ENCODE results near the gene ABO.
A peak's percentile ranks its signal among the peaks of the same experiment; 100 is the strongest.
"Not testable (repeated sequence)": the region's sequence is repeated elsewhere in the genome, so short reads cannot be mapped to it uniquely, and the experiment has no call there.

The ABO gene

DNA sequence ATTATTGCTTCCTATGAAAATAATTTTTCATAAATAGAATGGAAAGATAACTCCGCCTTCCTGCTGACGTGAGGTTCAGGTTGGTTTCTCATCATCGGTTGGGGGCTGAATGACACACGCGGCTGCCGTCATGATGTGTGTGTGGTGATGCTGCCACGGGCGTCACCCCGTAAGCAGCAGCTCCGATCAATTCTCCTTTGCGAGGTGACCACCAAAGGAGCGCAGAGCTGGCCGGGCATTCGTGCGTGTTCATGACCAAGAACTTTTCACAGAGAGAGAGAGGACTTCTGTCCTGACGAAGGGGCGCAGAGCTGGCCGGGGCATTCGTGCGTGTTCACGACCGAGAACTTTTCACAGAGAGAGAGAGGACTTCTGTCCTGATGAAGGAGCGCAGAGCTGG, 30.7 kb upstream of the ABO start:
- H3K36me3 Mint-ChIP-seq (ENCODE audit: low read depth), result no peaks in the 10 kb centered on the region
- H3K4me3 Mint-ChIP-seq, result no peak overlapping the region
- peaks cover 9% of the 10 kb centered on the region for H3K27me3 Mint-ChIP-seq (ENCODE audit: low read depth)
- H3K27ac Mint-ChIP-seq, result no peak overlapping the region
- no peaks in the 10 kb centered on the region for H3K4me1 Mint-ChIP-seq
- TF ChIP-seq, protein P1, sequence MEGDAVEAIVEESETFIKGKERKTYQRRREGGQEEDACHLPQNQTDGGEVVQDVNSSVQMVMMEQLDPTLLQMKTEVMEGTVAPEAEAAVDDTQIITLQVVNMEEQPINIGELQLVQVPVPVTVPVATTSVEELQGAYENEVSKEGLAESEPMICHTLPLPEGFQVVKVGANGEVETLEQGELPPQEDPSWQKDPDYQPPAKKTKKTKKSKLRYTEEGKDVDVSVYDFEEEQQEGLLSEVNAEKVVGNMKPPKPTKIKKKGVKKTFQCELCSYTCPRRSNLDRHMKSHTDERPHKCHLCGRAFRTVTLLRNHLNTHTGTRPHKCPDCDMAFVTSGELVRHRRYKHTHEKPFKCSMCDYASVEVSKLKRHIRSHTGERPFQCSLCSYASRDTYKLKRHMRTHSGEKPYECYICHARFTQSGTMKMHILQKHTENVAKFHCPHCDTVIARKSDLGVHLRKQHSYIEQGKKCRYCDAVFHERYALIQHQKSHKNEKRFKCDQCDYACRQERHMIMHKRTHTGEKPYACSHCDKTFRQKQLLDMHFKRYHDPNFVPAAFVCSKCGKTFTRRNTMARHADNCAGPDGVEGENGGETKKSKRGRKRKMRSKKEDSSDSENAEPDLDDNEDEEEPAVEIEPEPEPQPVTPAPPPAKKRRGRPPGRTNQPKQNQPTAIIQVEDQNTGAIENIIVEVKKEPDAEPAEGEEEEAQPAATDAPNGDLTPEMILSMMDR (IDR thresholded peaks at IDR 0.05; ENCODE audit: unreplicated experiment in 3 of 3), result no peak
- H3K9me3 Mint-ChIP-seq, result peaks cover 9% of the 10 kb centered on the region

DNA sequence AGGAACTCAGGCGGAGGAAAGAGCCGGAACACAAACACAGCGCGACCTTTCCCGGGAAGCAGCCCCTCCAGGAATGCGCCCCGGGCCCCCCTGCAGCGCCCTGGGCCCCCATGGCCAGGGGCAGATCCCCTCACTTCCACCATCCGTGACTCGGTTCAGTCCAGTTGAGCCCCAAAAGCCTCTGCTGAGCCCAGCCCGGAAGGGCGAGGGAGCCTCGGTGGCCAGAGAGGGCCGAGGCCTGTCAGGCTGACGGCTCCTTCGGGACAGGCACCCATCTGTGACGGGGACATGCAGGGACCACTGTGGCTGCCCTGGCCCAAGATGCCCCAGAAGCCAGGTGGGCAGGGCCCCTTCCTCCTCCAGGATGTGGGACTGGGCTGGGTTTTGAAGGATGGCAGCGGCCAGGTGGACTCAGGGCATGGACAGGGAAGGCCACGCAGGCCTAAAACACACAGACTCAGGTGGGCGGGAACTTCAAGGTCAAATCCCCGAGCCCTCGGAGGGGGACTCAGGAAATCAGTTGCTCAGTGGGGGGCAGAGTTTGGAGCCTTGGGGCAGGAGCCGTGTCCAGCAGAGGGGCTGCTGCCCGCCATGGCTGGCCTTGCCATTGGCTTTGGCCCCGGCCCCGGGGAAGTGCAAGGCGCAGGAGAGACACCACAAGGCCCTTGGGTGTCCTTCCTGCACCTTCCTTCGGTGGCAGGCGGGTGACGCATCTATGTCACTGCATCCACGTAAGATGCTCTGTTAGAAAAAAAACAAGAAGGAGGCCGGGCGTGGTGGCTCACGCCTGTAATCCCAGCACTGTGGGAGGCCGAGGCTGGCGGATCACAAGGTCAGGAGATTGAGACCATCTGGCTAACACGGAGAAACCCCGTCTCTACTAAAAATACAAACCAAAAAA, 29.7 kb upstream of the ABO start:
- TF ChIP-seq, protein P1 (IDR thresholded peaks at IDR 0.05; ENCODE audit: unreplicated experiment in 3 of 3), result no peak
- Mint-ChIP-seq H3K27me3 (ENCODE audit: low read depth) (peaks cover 9% of the 10 kb centered on the region), H3K27ac (no peak overlapping the region), H3K4me3 (no peak overlapping the region), H3K4me1 (no peaks in the 10 kb centered on the region), H3K36me3 (ENCODE audit: low read depth) (no peaks in the 10 kb centered on the region), H3K9me3 (peaks cover 6% of the 10 kb centered on the region)

DNA sequence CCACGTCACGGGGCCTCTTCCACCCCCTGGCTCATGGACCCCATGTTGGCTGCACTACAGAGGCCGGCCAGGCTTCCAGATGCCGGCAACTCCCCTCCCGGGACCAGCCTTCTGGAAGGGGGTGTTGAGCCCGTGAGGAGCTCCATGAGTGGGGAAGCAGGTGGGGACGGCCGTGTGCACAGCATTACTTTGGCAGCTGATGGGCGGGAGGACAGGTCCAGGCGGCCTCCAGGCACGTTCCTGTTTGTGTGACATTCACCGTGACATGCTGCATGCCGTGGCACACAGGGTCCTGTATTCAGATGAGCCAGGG, 29.1 kb upstream of the ABO start:
- Mint-ChIP-seq H3K9me3 (no peaks in the 10 kb centered on the region), H3K4me1 (no peaks in the 10 kb centered on the region), H3K36me3 (ENCODE audit: low read depth) (no peaks in the 10 kb centered on the region), H3K27me3 (ENCODE audit: low read depth) (peaks cover 9% of the 10 kb centered on the region), H3K27ac (no peak overlapping the region), H3K4me3 (no peak overlapping the region)
- TF ChIP-seq, protein P1 (IDR thresholded peaks at IDR 0.05; ENCODE audit: unreplicated experiment in 3 of 3), result no peak

DNA sequence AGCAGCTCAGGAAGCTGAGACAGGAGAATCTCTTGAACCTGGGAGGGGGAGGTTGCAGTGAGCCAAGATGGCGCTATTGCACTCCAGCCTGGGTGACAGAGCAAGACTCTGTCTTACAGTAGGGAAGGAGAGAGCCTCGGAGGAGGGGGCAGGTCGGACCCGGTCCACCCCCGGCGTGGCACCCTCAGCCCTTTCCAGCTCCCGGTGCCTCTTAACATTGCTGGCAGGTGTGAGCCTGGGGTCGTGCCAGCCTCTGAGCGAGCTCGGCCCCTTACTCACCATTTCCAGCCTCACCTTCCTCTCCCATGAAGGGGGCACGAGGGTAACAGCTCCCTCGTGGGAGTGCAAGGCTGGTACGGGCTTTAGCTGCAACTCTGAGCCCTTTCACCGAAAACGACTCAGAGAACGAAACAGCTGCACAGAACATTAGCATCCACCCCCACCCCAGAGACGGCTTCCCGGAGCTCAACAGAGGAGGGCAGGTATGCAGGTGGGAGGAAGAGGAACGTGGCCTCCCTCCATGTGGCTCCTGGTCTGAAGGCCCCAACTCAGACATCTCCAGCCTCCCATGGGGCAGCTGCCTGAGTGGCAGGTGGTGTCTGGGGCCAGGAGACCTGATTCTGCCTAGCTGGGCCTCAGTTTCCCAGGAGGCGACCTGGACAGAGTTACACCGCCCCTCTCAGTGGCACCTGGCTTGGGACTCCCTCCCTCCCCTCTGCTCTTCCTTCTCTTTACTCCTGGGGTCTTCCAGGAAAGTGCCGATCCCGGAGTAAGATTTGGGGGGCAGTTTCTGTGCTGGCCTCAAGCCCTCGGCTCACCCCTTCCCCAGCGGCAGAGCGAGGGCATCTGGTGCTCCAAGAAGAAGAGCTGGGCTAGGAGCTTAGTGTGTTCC, 28.5 kb upstream of the ABO start:
- Mint-ChIP-seq H3K27me3 (ENCODE audit: low read depth) (peaks cover 9% of the 10 kb centered on the region), H3K27ac (no peak overlapping the region), H3K9me3 (no peaks in the 10 kb centered on the region), H3K36me3 (ENCODE audit: low read depth) (no peaks in the 10 kb centered on the region), H3K4me3 (no peak overlapping the region), H3K4me1 (no peaks in the 10 kb centered on the region)
- TF ChIP-seq, protein P1 (IDR thresholded peaks at IDR 0.05; ENCODE audit: unreplicated experiment in 3 of 3), result no peak

DNA sequence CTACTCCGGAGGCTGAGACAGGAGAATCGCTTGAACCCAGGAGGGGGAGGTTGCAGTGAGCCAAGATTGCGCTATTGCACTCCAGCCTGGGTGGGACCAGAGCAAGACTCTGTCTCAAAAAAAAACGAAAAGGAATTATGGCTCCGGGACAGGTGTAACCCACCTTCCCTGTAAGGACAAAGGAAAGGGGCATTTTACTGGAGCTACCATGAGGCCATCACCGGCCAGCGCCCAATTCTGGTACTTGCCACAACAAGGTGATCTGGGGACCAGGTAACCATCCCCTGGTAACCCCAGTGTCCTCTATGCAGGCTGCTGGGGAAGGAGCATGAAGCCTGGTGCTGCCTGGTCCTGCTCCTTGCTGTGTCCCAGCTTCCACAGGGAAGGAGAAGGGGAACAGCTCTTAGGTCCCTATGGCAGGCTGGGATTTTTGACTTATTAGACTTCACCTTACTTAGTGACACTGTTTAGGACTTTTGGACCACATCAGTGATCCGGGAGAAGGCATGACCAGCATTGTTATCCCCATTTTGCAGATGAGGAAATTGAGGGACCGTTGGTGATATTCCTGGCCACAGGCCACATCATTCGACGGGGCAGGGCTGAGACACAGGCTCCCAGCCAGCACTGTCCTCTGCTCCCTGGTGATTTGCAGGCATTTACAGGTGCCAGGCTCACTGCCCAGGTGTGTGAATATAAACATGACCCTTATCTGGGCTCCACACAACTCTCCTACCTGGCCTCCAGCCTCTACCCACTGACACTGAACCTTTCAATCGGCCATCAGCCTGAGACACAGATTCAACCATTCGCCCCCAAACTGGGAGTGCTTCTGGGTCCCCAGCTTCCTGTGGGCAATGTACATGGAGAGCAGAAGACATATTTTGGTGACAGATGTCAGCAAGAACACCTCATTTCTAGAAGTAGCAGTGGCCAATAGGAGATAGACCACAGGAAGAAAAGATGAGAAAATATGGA, 26.5 kb upstream of the ABO start:
- Mint-ChIP-seq H3K9me3 (no peaks in the 10 kb centered on the region), H3K4me3 (no peak overlapping the region), H3K27ac (no peak overlapping the region), H3K4me1 (no peaks in the 10 kb centered on the region), H3K27me3 (ENCODE audit: low read depth) (peaks cover 10% of the 10 kb centered on the region), H3K36me3 (ENCODE audit: low read depth) (no peaks in the 10 kb centered on the region)
- TF ChIP-seq, protein P1 (IDR thresholded peaks at IDR 0.05; ENCODE audit: unreplicated experiment in 3 of 3), result no peak

DNA sequence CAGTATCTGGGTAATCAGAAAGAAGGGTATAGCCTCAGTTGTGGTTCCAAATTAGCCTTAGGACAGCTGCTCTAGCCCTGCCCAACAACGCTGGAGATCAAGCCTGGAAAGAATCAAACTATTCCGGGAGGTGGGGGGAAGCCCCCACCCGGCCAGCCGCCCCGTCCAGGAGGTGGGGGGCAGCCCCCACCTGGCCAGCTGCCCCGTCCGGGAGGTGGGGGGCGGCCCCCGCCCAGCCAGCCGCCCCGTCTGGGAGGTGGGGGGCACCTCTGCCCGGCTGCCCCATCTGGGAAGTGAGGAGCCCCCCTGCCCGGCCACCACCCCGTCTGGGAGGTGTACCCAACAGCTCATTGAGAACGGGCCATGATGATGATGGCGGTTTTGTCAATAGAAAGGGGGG, 25.0 kb upstream of the ABO start:
- not testable (repeated sequence) for H3K4me3 Mint-ChIP-seq; H3K4me1 Mint-ChIP-seq; H3K9me3 Mint-ChIP-seq; H3K36me3 Mint-ChIP-seq (ENCODE audit: low read depth); H3K27me3 Mint-ChIP-seq (ENCODE audit: low read depth)
- H3K27ac Mint-ChIP-seq, result peak overlapping the region in 1 of 3 experiments; percentile 46
